ENCODE results near the gene MS4A18.

MS4A18 gene

DNA sequence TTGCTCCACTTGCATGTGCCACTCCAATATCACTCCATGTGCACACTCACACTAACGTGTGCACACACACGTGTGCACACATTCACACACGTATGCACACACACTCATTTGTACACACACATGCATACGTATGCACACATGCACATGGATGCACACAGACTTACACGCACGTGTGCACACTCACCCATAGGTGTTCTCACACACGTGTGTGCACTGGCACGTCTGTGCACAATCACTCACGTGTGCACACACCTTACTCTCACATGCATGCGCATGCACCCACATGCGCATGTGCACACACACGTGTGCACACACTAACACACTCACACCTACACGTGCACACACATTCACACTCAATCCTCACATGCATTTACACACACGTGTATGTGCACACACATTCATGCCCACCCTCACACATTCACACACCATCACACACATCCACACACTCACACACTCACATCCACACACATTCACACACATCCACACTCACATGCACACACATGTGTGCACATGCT, 22.9 kb downstream of the MS4A18 start:
- TF ChIP-seq, protein P1, sequence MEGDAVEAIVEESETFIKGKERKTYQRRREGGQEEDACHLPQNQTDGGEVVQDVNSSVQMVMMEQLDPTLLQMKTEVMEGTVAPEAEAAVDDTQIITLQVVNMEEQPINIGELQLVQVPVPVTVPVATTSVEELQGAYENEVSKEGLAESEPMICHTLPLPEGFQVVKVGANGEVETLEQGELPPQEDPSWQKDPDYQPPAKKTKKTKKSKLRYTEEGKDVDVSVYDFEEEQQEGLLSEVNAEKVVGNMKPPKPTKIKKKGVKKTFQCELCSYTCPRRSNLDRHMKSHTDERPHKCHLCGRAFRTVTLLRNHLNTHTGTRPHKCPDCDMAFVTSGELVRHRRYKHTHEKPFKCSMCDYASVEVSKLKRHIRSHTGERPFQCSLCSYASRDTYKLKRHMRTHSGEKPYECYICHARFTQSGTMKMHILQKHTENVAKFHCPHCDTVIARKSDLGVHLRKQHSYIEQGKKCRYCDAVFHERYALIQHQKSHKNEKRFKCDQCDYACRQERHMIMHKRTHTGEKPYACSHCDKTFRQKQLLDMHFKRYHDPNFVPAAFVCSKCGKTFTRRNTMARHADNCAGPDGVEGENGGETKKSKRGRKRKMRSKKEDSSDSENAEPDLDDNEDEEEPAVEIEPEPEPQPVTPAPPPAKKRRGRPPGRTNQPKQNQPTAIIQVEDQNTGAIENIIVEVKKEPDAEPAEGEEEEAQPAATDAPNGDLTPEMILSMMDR (IDR thresholded peaks at IDR 0.05; ENCODE audit: low read depth, low read length, missing control alignments), result no peak
- no peak overlapping the region for H3K4me3 ChIP-seq (ENCODE audit: low read depth, low read length)
- no peak for DNase-seq (ENCODE audit: low read depth)

- DNase-seq (ENCODE audit: low read depth), result no peak
- no peak overlapping the region for H3K4me3 ChIP-seq (ENCODE audit: low read depth, low read length)
- TF ChIP-seq, protein P1 (IDR thresholded peaks at IDR 0.05; ENCODE audit: low read depth, low read length, missing control alignments), result no peak
These were observed 23.7 kb downstream of the MS4A18 start for GRCh38 chr11:60748225-60748624.

- DNase-seq (ENCODE audit: low read depth), result no peak
- H3K4me3 ChIP-seq (ENCODE audit: low read depth, low read length), result no peak overlapping the region
- TF ChIP-seq, protein P1 (IDR thresholded peaks at IDR 0.05; ENCODE audit: low read depth, low read length, missing control alignments), result no peak
These were observed 24.3 kb downstream of the MS4A18 start for GRCh38 chr11:60748821-60749220.

- no peak overlapping the region for H3K4me3 ChIP-seq (ENCODE audit: low read depth, low read length)
- TF ChIP-seq, protein P1 (IDR thresholded peaks at IDR 0.05; ENCODE audit: low read depth, low read length, missing control alignments), result no peak
- no peak for DNase-seq (ENCODE audit: low read depth)
These were observed 26.4 kb downstream of the MS4A18 start for GRCh38 chr11:60750911-60751310.

- no peak for DNase-seq (ENCODE audit: low read depth)
- H3K4me3 ChIP-seq (ENCODE audit: low read depth, low read length), result no peak overlapping the region
- TF ChIP-seq, protein P1 (IDR thresholded peaks at IDR 0.05; ENCODE audit: low read depth, low read length, missing control alignments), result no peak
These were observed 28.8 kb downstream of the MS4A18 start for GRCh38 chr11:60753309-60753708.

GRCh38 chr11:60754887-60755286, 30.4 kb downstream of the MS4A18 start:
- TF ChIP-seq, protein P1 (IDR thresholded peaks at IDR 0.05; ENCODE audit: low read depth, low read length, missing control alignments), result no peak
- no peak overlapping the region for H3K4me3 ChIP-seq (ENCODE audit: low read depth, low read length)
- no peak for DNase-seq (ENCODE audit: low read depth)

DNA sequence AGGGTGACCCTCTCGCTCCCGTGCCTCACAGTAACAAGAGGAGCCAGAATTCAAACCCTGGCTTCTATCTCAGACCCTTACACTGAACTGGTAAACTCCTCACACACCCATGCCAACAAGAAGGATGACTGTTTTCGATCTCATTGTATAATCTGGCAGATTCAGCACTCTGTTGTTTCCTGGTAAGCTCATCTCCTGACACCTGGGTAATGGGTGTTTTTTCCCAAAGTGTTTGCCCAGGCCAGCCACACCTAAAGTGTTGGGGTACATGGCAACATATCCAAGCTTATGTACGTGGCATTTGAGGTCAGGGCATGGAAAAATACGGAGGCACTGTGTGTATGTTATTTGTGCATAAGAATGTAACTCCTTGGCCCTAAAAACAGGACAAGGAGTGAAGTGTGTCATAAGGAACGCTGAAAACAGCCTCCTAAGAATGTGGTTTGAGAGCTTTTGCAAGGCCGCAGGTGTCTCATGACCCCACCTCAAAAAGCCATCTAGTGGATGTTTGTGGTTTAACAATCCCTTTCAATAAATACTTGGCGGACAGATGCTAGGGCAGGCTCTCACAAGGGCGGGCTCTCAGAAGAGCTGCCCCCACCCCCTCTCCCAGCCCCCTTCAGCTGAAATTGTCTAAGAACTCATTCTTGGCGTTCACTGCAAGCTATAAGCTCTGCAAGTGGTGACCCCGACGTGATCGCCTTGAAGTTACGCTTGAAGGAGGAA, 31.9 kb downstream of the MS4A18 start, which contains the start of gene MS4A15:
Gene MS4A15, plus strand, starts transcription at position 561 of the 726 bp plus-strand sequence. CDS start 6,867 bp downstream, outside the sequence.
- DNase-seq (ENCODE audit: low read depth), result peak; percentile 26
- H3K4me3 ChIP-seq (ENCODE audit: low read depth, low read length), result no peak within 1 kb of the TSS
- TF ChIP-seq, protein P1 (IDR thresholded peaks at IDR 0.05; ENCODE audit: low read depth, low read length, missing control alignments), result peak; percentile 74
